ENCODE results near the gene IQCM.

- TF ChIP-seq CTCF (conservative IDR thresholded peaks at IDR 0.05; ENCODE audit: low read depth, low read length) (no peak), EZH2phosphoT487 (IDR thresholded peaks at IDR 0.05; ENCODE audit: borderline replicate concordance, low read length) (no peak)
Observed at GRCh38 chr4:149699642-149700041, 116.0 kb downstream of the IQCM start.

Data from PC-3 (cell line).